ENCODE measurements around the gene ABR. TPM values are rescaled to one million over a fixed set of nuclear protein-coding genes. Genes with fewer than 3 reads are reported as not detected.

ABR gene
- total and polyA plus RNA-seq, 3 donors from 2014 or later = 30.6 to 52.7 (median 42.1) TPM

DNA sequence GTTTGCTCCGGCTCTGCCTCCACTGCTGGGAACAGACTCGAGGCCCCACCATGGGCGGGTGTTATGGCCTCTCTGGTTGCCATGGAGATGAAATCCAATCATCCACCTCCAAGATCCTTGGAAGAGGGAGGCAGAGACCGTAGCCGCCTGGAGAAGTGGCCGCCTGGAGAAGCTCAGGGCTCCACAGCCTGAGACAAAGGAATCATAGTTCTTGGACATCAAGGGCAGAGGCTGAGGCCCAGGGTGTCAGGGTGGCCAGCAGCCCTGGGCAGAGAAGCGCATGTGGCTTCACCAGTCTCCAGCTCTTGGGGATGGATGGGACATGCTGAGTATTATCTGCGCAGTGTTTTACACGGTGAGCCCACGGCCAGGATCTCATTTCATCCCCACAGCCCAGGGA, 36.2 kb downstream of the ABR start:
- H3K9me3 ChIP-seq = no peaks in the 10 kb centered on the region
- H3K36me3 ChIP-seq (ENCODE audit: low read depth, missing control alignments) = no peaks in the 10 kb centered on the region
- intact Hi-C loops (cut with DNase I; ENCODE audit: low total_unique reads) = no loop called here
- peak; percentile 25 for DNase-seq
- TF ChIP-seq POLR2A (IDR thresholded peaks at IDR 0.05) = no peak
- TF ChIP-seq, protein P1, sequence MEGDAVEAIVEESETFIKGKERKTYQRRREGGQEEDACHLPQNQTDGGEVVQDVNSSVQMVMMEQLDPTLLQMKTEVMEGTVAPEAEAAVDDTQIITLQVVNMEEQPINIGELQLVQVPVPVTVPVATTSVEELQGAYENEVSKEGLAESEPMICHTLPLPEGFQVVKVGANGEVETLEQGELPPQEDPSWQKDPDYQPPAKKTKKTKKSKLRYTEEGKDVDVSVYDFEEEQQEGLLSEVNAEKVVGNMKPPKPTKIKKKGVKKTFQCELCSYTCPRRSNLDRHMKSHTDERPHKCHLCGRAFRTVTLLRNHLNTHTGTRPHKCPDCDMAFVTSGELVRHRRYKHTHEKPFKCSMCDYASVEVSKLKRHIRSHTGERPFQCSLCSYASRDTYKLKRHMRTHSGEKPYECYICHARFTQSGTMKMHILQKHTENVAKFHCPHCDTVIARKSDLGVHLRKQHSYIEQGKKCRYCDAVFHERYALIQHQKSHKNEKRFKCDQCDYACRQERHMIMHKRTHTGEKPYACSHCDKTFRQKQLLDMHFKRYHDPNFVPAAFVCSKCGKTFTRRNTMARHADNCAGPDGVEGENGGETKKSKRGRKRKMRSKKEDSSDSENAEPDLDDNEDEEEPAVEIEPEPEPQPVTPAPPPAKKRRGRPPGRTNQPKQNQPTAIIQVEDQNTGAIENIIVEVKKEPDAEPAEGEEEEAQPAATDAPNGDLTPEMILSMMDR (IDR thresholded peaks at IDR 0.05) = no peak
- H3K27ac ChIP-seq = no peak overlapping the region
- H3K27me3 ChIP-seq = no peaks in the 10 kb centered on the region
- peaks cover 6% of the 10 kb centered on the region for H3K4me1 ChIP-seq
- 61 to 67% methylated on average over 10 of the region's 10 CpGs for WGBS, 2 donors
- no peak overlapping the region for H3K4me3 ChIP-seq

DNA sequence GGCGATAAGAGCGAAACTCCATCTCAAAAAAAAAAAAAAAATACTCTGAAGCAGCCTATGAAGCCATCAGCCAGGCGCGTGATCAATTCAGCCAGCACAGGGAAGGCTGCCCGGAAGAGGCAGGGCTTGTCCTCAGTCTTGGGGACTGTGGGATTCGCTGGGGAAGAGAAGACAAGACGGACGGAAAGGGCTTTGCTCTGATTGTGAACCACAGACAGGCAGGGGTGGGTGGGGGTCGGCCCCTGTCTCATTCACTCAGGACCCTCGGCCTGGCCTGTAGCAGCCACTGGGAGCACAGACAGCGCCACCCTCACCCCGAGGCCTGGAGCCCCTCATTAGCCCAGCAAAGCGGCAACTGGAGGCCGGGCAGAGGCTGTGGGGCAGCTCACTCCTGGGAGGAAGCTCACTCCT, 37.2 kb downstream of the ABR start:
- no peak overlapping the region for H3K4me3 ChIP-seq
- TF ChIP-seq POLR2A (IDR thresholded peaks at IDR 0.05) = no peak
- TF ChIP-seq, protein P1 (IDR thresholded peaks at IDR 0.05) = no peak
- 96 to 97% methylated on average over 13 to 14 of the region's 14 CpGs for WGBS, 2 donors
- no peak overlapping the region for H3K27ac ChIP-seq
- intact Hi-C loops (cut with DNase I; ENCODE audit: low total_unique reads) = no loop called here
- H3K9me3 ChIP-seq = no peaks in the 10 kb centered on the region
- no peaks in the 10 kb centered on the region for H3K36me3 ChIP-seq (ENCODE audit: low read depth, missing control alignments)
- H3K4me1 ChIP-seq = peaks cover 6% of the 10 kb centered on the region
- DNase-seq = no peak
- no peaks in the 10 kb centered on the region for H3K27me3 ChIP-seq

DNA sequence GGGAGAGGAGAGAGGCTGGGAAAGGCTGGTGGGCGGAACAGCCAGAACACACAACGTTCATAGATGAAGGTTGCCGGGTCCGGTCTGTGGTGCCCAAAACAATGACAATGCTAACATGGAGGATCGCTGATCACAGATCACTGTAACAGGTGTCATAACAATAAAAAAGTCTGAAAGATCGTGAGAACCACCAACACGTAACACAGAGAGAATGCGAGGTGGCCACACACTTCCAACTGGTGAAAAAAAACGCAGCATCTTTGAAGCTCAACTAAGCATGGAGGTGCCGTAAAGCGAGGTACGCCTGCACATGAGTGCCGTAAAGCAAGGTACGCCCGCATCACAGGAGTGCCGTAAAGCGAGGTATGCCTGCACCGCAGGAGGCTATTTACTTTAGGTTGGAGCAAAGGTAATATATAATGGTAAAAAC, 42.3 kb downstream of the ABR start:
- 76 to 79% methylated on average over 18 of the region's 18 CpGs for WGBS, 2 donors
- intact Hi-C loops (cut with DNase I; ENCODE audit: low total_unique reads) = no loop called here
- no peak for TF ChIP-seq POLR2A (IDR thresholded peaks at IDR 0.05)
- H3K27ac ChIP-seq = peak overlapping the region in 1 of 2 donors; percentile 39
- H3K4me1 ChIP-seq = peaks cover 4% of the 10 kb centered on the region
- peak overlapping the region; percentile 43 to 44 for H3K4me3 ChIP-seq
- no peaks in the 10 kb centered on the region for H3K27me3 ChIP-seq
- H3K9me3 ChIP-seq = no peaks in the 10 kb centered on the region
- peak; percentile 83 for DNase-seq
- no peaks in the 10 kb centered on the region for H3K36me3 ChIP-seq (ENCODE audit: low read depth, missing control alignments)

DNA sequence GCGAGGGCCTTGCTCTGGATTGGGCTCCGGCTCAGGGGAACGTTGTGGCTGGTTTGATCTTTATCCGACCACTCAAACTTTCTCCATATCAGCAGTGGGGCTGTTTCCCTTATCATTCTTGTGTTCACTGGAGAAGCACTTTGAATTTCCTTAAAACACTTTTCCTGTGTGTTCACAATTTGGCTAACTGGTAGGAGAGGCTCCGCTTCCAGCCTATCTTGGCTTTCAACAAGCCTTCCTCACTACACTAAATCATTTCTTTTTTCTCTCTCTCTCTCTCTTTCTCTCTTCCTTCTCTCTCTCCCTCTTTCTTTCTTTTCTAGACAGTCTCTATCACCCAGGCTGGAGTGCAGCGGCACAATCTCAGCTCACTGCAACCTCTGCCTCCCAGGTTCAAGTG, 43.0 kb downstream of the ABR start:
- peak overlapping the region; percentile 43 to 44 for H3K4me3 ChIP-seq
- WGBS, 2 donors = 30 to 51% methylated on average over 6 of the region's 6 CpGs
- intact Hi-C loops (cut with DNase I; ENCODE audit: low total_unique reads) = no loop called here
- H3K27me3 ChIP-seq = no peaks in the 10 kb centered on the region
- no peak for DNase-seq
- no peaks in the 10 kb centered on the region for H3K36me3 ChIP-seq (ENCODE audit: low read depth, missing control alignments)
- TF ChIP-seq, protein P1 (IDR thresholded peaks at IDR 0.05) = no peak
- TF ChIP-seq POLR2A (IDR thresholded peaks at IDR 0.05) = no peak
- peak overlapping the region in 1 of 2 donors; percentile 39 for H3K27ac ChIP-seq
- H3K4me1 ChIP-seq = peaks cover 4% of the 10 kb centered on the region
- no peaks in the 10 kb centered on the region for H3K9me3 ChIP-seq

DNA sequence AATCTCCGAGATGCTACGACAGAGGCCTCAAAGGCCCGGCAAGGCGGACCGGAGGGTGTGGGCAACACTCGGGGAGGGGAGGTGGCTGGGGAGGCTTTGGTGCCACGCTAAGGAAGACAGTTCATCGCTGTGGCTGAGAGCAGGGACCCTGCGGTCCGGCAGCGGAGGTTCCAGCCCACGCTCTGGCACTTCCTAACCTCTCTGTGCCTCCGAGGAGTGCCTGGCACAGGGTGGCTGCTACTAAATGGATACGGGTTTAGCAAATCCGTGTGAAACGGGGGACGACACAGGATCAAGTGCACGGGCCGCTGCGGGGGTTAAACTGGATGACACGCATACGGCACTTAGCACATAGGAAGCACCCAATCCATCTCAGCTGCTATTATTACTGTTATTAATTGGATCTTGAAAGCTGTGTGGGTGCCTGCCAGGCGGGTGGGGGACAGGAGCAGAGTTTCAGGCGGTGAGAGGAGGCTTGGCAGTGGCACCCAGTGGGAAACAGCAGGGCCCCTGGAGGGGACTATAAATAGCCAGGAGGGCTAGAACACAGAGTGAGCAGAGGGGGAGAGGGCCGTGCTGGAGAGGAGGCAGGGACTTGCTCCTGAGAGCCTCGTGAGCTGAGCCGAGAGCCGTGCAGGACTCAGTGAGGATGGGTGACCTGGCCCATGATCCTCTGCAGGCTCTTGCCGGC, 45.0 kb downstream of the ABR start:
- TF ChIP-seq POLR2A (IDR thresholded peaks at IDR 0.05) = no peak
- TF ChIP-seq, protein P1 (IDR thresholded peaks at IDR 0.05) = no peak
- H3K27me3 ChIP-seq = no peaks in the 10 kb centered on the region
- no peaks in the 10 kb centered on the region for H3K36me3 ChIP-seq (ENCODE audit: low read depth, missing control alignments)
- intact Hi-C loops (cut with DNase I; ENCODE audit: low total_unique reads) = no loop called here
- DNase-seq = no peak
- H3K4me3 ChIP-seq = no peak overlapping the region
- WGBS, 2 donors = 72 to 75% methylated on average over 24 to 29 of the region's 29 CpGs
- H3K27ac ChIP-seq = no peak overlapping the region
- H3K9me3 ChIP-seq = no peaks in the 10 kb centered on the region
- H3K4me1 ChIP-seq = peaks cover 4% of the 10 kb centered on the region
